Putamen (tissue), 1 donor: ENCODE data around the gene GPN2.

ENCODE experiments used
- DNase-seq: peaks from one replicate; pipeline ENCODE4 v3.0.0-alpha.2; 2016; ENCODE audit warnings: low spot score

GPN2 gene

GRCh38 chr1:26831546-26832248, 58.4 kb downstream of the GPN2 start:
- no peak for DNase-seq

- DNase-seq: no peak
Measured at GRCh38 chr1:26831059-26831458, 59.0 kb downstream of the GPN2 start.

GRCh38 chr1:26829184-26829911, 60.7 kb downstream of the GPN2 start:
- DNase-seq: no peak

- DNase-seq: no peak
Measured at GRCh38 chr1:26828411-26828991, 61.6 kb downstream of the GPN2 start.

GRCh38 chr1:26827663-26828062, 62.4 kb downstream of the GPN2 start:
- DNase-seq: no peak

- no peak for DNase-seq
Measured at GRCh38 chr1:26827106-26827604, 62.9 kb downstream of the GPN2 start.

GRCh38 chr1:26826261-26827105, 63.6 kb downstream of the GPN2 start, which contains the start of gene ZDHHC18:
TSS of gene ZDHHC18 (plus strand) at chr1:26826688. CDS start at chr1:26826805, 117 bp downstream.
- DNase-seq: peak; percentile 68
